B cell (primary cell): Measurements from ENCODE around the gene LHFPL6. TPM values are rescaled to one million over a fixed set of nuclear protein-coding genes. Genes with fewer than 3 reads are reported as not detected.

Experiments used
- ATAC-seq: fragments of 200-7000 bp; cut with Tn5 transposase; one replicate; pipeline ENCODE4 v1.10.0; 2021; ENCODE audit warnings: low read depth, mild to moderate bottlenecking, moderate number of reproducible peaks, moderate library complexity
- CTCF ChIA-PET: fragments of 350-600 bp; sonication (Branson Sonifier 250); formaldehyde crosslinking; loops from one replicate; lab custom pipeline; 2021; ENCODE audit warnings: antibody characterized with exemption, inconsistent platforms; lab: Charles Lee
- POLR2A ChIA-PET: fragments of 350-600 bp; sonication (Branson Sonifier 250); formaldehyde crosslinking; loops from one replicate; lab custom pipeline; 2021; ENCODE audit warnings: antibody characterized with exemption; lab: Charles Lee
- DNase-seq: peaks from one replicate; pipeline ENCODE4 v3.0.0; 2013
- H2AFZ ChIP-seq: 2 replicates; pipeline ENCODE4 v1.6.1; 2012; ENCODE audit warnings: mild to moderate bottlenecking, low read depth, low read length; ENCODE audit not compliant: insufficient read depth, poor library complexity, severe bottlenecking
- H3K27ac ChIP-seq, 2 donors: 1 replicate in 1 of 2; 2 replicates in 1 of 2; pipeline ENCODE4 v1.5.1; 2012 to 2013; ENCODE audit warnings: low read length in 2 of 2, mild to moderate bottlenecking in 2 of 2, moderate library complexity in 1 of 2
- H3K27me3 ChIP-seq, 4 experiments: fragments of 200-600 bp in 1 of 4; sonication (generic) in 1 of 4; replicated peaks in 1 of 4; 1 replicate in 2 of 4; 2 replicates in 2 of 4; pipeline versions ENCODE4 v1.6.1 to v1.7.0; 2013 to 2016; ENCODE audit warnings: low read length in 3 of 4, mild to moderate bottlenecking in 2 of 4, mixed read lengths in 1 of 4, moderate library complexity in 1 of 4; ENCODE audit not compliant: insufficient read depth in 4 of 4, control insufficient read depth in 3 of 4; ENCODE audit errors: control extremely low read depth in 1 of 4
- H3K36me3 ChIP-seq, 2 experiments: replicated peaks in 1 of 2; 1 replicate in 1 of 2; 2 replicates in 1 of 2; pipeline versions ENCODE4 v1.6.1 to v1.7.1; 2013; ENCODE audit warnings: low read length in 1 of 2; ENCODE audit not compliant: insufficient read depth in 2 of 2, control insufficient read depth in 1 of 2; ENCODE audit errors: control extremely low read depth in 1 of 2, extremely low read depth in 1 of 2
- H3K4me1 ChIP-seq, 2 donors: fragments of 200-600 bp in 1 of 2; sonication (generic) in 1 of 2; 1 replicate in 1 of 2; 2 replicates in 1 of 2; pipeline versions ENCODE4 v1.5.1 to v1.6.1; 2013 to 2017; ENCODE audit warnings: low read length in 2 of 2; ENCODE audit not compliant: control insufficient read depth in 2 of 2, insufficient read depth in 2 of 2
- H3K4me2 ChIP-seq: replicated peaks from 2 replicates; pipeline ENCODE3; 2012; ENCODE audit warnings: mild to moderate bottlenecking, low read depth, low read length; ENCODE audit not compliant: poor library complexity, severe bottlenecking
- H3K4me3 ChIP-seq, 5 experiments: fragments of 200-600 bp in 1 of 5; sonication (generic) in 1 of 5; 1 replicate in 3 of 5; 2 replicates in 2 of 5; pipeline versions ENCODE4 v1.5.1 to v1.7.0; 2011 to 2016; ENCODE audit warnings: low read length in 4 of 5, mild to moderate bottlenecking in 4 of 5, low read depth in 2 of 5, control low read depth in 1 of 5, moderate library complexity in 1 of 5; ENCODE audit not compliant: insufficient read depth in 1 of 5; ENCODE audit errors: control extremely low read depth in 1 of 5, extremely low read depth in 1 of 5
- H3K79me2 ChIP-seq: fragments of 200-600 bp; sonication (generic); one replicate; pipeline ENCODE4 v1.6.0; 2016; ENCODE audit warnings: low read length; ENCODE audit not compliant: control insufficient read depth, insufficient read depth
- H3K9ac ChIP-seq: fragments of 200-600 bp; sonication (generic); 2 replicates; pipeline ENCODE4 v1.6.1; 2017; ENCODE audit warnings: mild to moderate bottlenecking, low read length, moderate library complexity
- H3K9me3 ChIP-seq, 3 donors: one replicate each; pipeline versions ENCODE4 v1.6.1 to v1.7.1; 2013; ENCODE audit warnings: low read length in 2 of 3; ENCODE audit not compliant: control insufficient read depth in 2 of 3, insufficient read depth in 1 of 3; ENCODE audit errors: control extremely low read depth in 1 of 3
- H4K20me1 ChIP-seq: 2 replicates; pipeline ENCODE4 v1.6.0; 2012; ENCODE audit warnings: mild to moderate bottlenecking, low read length; ENCODE audit not compliant: insufficient read depth, control insufficient read depth, poor library complexity, severe bottlenecking
- H3K27ac Mint-ChIP-seq: one replicate; pipeline ENCODE4 v1.8.0; 2021; ENCODE audit warnings: mixed read lengths
- H3K27me3 Mint-ChIP-seq: one replicate; pipeline ENCODE4 v1.8.0; 2021; ENCODE audit warnings: mixed read lengths
- H3K4me1 Mint-ChIP-seq: one replicate; pipeline ENCODE4 v1.8.0; 2021; ENCODE audit warnings: mixed read lengths
- H3K4me3 Mint-ChIP-seq: one replicate; pipeline ENCODE4 v1.8.0; 2021; ENCODE audit warnings: mixed read lengths
- H3K9me3 Mint-ChIP-seq: one replicate; pipeline ENCODE4 v1.8.0; 2022; ENCODE audit warnings: mixed read lengths; ENCODE audit not compliant: insufficient read depth
- EZH2 ChIP-seq: IDR thresholded peaks from 2 replicates; pipeline ENCODE4 v1.6.1; 2012; ENCODE audit warnings: borderline replicate concordance, low read depth, mild to moderate bottlenecking, moderate library complexity, low read length; ENCODE audit not compliant: insufficient read depth, poor library complexity, severe bottlenecking
- WGBS: methylation state at CpG from one replicate; pipeline ENCODE4 v1.1.5; 2013; ENCODE audit warnings: missing lambda C conversion rate; ENCODE audit not compliant: insufficient coverage; 5-methylcytosine and 5-hydroxymethylcytosine counted together
- intact Hi-C: fragments of 100-400 bp; cut with micrococcal nuclease; formaldehyde crosslinking; loops from one replicate; pipeline ENCODE4 v1.10.0; 2022
- polyA plus RNA-seq: library from polyadenylated mRNA; depleted of rRNA; stranded (reverse); fragments of >200 nt; gene quantifications from 2 replicates; pipeline ENCODE4 v1.2.3, GENCODE V29; 2012
- total RNA-seq, 2 donors: library from RNA; stranded (reverse); fragments of 120-200 nt in 1 of 2; gene quantifications; 1 replicate in 1 of 2; 2 replicates in 1 of 2; pipeline versions ENCODE4 v1.2.3 to v1.2.4, GENCODE V29; 2013 to 2022
- TF ChIP-seq, protein P1 (sequence below): fragments of 200-600 bp; IDR thresholded peaks from one replicate; pipeline ENCODE4 v1.8.0; 2022; ENCODE audit warnings: antibody characterized with exemption, mild to moderate bottlenecking

Gene LHFPL6
- total and polyA plus RNA-seq, 2 donors (not counting 1 experiment from before 2014, with no cell fraction given), result 0.01 TPM; not detected in 1

DNA sequence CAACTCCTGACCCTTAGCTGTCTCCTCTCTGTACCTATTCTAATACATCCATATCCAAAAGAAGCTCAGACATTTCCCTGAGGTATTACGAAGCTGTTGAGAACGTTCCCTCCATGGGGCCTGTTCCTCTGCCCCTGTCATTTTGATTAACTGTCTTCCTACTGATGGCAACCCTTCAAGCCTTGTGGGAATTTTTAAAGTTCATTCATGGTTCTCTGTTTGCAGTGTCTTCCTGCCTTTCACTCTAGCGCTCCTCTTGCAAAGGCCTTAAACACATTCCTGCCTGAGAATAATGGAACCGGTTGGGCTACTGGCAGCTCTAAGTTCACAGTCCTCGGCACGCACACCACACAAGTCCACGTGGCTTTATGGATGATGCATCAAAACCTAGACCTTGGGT is 66.1 kb downstream of the LHFPL6 start:
- Histone ChIP-seq H3K27me3 (no peaks in the 10 kb centered on the region), H3K27ac (no peak overlapping the region), H3K4me2 (no peak overlapping the region), H3K4me1 (no peaks in the 10 kb centered on the region), H3K9ac (no peak overlapping the region), H3K36me3 (no peaks in the 10 kb centered on the region), H3K4me3 (no peak overlapping the region), H3K79me2 (no peaks in the 10 kb centered on the region), H3K9me3 (no peaks in the 10 kb centered on the region), H2AFZ (no peak overlapping the region), H4K20me1 (no peaks in the 10 kb centered on the region)
- DNase-seq (no peak), ATAC-seq (no peak)
- Mint-ChIP-seq H3K27ac (no peak overlapping the region), H3K4me3 (no peak overlapping the region), H3K4me1 (no peaks in the 10 kb centered on the region), H3K27me3 (no peaks in the 10 kb centered on the region), H3K9me3 (no peaks in the 10 kb centered on the region)
- intact Hi-C loops, result no loop called here
- WGBS, result 80% methylated on average over 4 of the region's 7 CpGs
- TF ChIP-seq EZH2, result no peak
- TF ChIP-seq, protein P1, sequence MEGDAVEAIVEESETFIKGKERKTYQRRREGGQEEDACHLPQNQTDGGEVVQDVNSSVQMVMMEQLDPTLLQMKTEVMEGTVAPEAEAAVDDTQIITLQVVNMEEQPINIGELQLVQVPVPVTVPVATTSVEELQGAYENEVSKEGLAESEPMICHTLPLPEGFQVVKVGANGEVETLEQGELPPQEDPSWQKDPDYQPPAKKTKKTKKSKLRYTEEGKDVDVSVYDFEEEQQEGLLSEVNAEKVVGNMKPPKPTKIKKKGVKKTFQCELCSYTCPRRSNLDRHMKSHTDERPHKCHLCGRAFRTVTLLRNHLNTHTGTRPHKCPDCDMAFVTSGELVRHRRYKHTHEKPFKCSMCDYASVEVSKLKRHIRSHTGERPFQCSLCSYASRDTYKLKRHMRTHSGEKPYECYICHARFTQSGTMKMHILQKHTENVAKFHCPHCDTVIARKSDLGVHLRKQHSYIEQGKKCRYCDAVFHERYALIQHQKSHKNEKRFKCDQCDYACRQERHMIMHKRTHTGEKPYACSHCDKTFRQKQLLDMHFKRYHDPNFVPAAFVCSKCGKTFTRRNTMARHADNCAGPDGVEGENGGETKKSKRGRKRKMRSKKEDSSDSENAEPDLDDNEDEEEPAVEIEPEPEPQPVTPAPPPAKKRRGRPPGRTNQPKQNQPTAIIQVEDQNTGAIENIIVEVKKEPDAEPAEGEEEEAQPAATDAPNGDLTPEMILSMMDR, result no peak
- CTCF ChIA-PET, result no interaction called here
- POLR2A ChIA-PET, result no interaction called here

DNA sequence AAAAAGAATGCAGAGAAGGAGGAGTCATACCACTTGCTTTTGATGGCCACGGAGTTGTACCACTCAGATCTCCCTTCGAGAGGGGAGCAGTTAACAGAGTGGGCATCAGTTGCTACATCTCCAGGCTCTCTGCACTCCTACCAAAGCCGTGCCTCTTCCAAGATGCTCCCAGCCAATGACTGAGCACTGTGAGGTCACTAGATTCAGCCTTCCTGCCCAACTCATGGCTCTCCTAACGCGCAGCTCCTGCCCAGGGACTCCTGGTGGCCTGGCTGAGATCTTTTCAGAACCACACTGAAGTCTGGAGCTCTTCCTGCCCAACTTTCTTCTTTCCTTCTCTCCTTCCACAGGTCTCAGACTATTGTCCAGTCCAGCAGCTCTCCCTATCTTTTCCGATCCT is 66.7 kb downstream of the LHFPL6 start:
- H3K4me2 ChIP-seq, result no peak overlapping the region
- Mint-ChIP-seq H3K27me3 (no peaks in the 10 kb centered on the region), H3K9me3 (no peaks in the 10 kb centered on the region), H3K4me3 (no peak overlapping the region), H3K27ac (no peak overlapping the region), H3K4me1 (no peaks in the 10 kb centered on the region)
- intact Hi-C loops, result no loop called here
- H3K9ac ChIP-seq, result no peak overlapping the region
- H3K4me3 ChIP-seq, result no peak overlapping the region
- WGBS, result 94% methylated on average over 5 of the region's 6 CpGs
- CTCF ChIA-PET, result no interaction called here
- H3K9me3 ChIP-seq, result no peaks in the 10 kb centered on the region
- no peaks in the 10 kb centered on the region for H3K79me2 ChIP-seq
- H3K27me3 ChIP-seq, result no peaks in the 10 kb centered on the region
- H3K27ac ChIP-seq, result no peak overlapping the region
- POLR2A ChIA-PET, result no interaction called here
- H4K20me1 ChIP-seq, result no peaks in the 10 kb centered on the region
- H3K36me3 ChIP-seq, result no peaks in the 10 kb centered on the region
- no peak overlapping the region for H2AFZ ChIP-seq
- no peaks in the 10 kb centered on the region for H3K4me1 ChIP-seq
- ATAC-seq, result no peak
- DNase-seq, result no peak
- no peak for TF ChIP-seq EZH2
- TF ChIP-seq, protein P1, result no peak
